ENCODE results near the gene AHCYL2.
A peak's percentile ranks its signal among the peaks of the same experiment; 100 is the strongest.

AHCYL2 gene

DNA sequence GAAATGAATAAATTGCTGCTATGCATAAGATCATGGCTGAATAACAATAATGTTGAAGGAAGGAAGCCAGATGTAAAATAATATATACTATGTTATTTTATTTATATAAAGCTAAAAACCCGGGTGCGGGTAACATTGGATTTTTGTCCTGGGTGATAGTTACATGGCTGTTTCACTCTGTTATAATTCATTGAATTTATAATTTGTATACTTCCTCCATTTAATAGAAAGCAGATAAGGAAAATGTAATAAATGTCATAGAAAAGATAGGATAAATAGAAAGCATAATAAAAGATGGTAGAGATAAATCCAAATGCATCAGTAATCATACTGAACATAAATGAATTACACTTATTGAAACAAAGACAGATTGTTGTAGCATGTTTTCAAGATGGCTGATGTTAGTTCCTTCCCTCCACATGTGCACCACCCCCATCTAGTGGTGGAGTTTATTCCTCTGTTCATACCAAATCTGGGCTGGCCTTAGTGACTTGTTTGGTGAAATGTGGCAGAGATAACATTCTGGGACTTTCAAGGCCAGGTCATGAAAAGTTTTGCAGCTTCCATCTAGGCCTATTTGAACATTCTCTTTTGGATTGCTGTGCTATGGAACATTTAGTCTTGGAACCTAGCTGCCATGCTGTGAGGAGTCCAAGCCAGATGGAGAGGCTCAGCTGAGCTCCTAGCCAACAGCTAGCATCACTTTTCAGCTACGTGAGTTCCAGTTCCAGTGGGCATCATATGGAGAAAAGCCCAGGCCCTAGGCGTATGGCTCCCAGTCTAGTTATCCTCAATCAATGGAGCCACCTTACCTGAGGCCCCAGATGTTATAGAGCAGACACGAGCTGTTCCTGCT lies 46.9 kb downstream of the AHCYL2 start:
- Histone ChIP-seq H3K27ac (no peak overlapping the region), H3K36me3 (no peaks in the 10 kb centered on the region), H3K9me3 (ENCODE audit: severe bottlenecking) (peaks cover 3% of the 10 kb centered on the region), H3K27me3 (ENCODE audit: insufficient read depth, low read depth, severe bottlenecking) (no peaks in the 10 kb centered on the region), H3K4me3 (ENCODE audit: low read depth, low read length) (no peak overlapping the region)
- DNase-seq: peak; percentile 65
- TF ChIP-seq, protein P1, sequence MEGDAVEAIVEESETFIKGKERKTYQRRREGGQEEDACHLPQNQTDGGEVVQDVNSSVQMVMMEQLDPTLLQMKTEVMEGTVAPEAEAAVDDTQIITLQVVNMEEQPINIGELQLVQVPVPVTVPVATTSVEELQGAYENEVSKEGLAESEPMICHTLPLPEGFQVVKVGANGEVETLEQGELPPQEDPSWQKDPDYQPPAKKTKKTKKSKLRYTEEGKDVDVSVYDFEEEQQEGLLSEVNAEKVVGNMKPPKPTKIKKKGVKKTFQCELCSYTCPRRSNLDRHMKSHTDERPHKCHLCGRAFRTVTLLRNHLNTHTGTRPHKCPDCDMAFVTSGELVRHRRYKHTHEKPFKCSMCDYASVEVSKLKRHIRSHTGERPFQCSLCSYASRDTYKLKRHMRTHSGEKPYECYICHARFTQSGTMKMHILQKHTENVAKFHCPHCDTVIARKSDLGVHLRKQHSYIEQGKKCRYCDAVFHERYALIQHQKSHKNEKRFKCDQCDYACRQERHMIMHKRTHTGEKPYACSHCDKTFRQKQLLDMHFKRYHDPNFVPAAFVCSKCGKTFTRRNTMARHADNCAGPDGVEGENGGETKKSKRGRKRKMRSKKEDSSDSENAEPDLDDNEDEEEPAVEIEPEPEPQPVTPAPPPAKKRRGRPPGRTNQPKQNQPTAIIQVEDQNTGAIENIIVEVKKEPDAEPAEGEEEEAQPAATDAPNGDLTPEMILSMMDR (IDR thresholded peaks at IDR 0.05; ENCODE audit: low read depth, low read length): peak; percentile 57

DNA sequence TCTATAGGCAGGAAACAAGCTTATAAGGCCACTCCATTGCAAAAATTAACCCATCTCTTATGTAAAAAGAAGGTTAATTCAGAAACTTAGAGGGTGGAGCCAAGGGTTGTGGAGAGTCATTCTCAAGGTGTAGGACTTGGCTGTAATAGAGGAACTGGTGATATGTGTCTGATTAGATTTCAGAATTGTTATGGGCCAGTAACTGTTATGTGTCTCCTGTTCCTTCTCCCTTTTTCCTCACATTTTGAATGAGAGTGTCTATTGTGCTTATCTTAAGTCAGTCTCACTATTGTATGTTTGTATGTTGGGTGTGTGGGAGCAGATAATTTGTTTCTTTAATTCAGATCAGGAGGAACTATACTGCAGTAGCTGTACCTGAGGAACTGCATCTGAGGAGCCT lies 49.1 kb downstream of the AHCYL2 start:
- H3K27me3 ChIP-seq (ENCODE audit: insufficient read depth, low read depth, severe bottlenecking): no peaks in the 10 kb centered on the region
- H3K4me3 ChIP-seq (ENCODE audit: low read depth, low read length): no peak overlapping the region
- DNase-seq: no peak
- no peaks in the 10 kb centered on the region for H3K36me3 ChIP-seq
- peaks cover 3% of the 10 kb centered on the region for H3K9me3 ChIP-seq (ENCODE audit: severe bottlenecking)
- H3K27ac ChIP-seq: no peak overlapping the region
- TF ChIP-seq, protein P1 (IDR thresholded peaks at IDR 0.05; ENCODE audit: low read depth, low read length): no peak

DNA sequence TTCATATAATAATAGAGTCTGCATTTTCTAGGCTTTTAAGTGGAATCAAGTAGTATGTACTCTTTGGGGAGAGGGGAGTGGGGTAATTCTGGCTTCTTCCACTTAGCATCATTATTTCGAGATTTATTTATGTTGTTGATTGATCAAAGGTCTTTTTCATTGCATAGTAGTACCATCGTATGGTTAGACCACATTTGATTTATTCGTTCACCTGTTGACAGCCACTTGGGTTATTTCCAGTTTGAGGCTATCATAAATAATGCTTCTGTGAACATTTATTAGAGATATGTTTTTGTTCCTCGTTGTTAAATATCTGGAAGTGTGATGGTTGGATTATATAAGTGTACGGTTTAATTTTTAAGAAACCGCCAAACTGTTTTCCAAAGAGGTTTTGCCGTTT lies 52.8 kb downstream of the AHCYL2 start:
- TF ChIP-seq, protein P1 (IDR thresholded peaks at IDR 0.05; ENCODE audit: low read depth, low read length): no peak
- no peak for DNase-seq
- H3K27ac ChIP-seq: no peak overlapping the region
- H3K36me3 ChIP-seq: no peaks in the 10 kb centered on the region
- H3K9me3 ChIP-seq (ENCODE audit: severe bottlenecking): peaks cover 3% of the 10 kb centered on the region
- H3K4me3 ChIP-seq (ENCODE audit: low read depth, low read length): no peak overlapping the region
- H3K27me3 ChIP-seq (ENCODE audit: insufficient read depth, low read depth, severe bottlenecking): no peaks in the 10 kb centered on the region

DNA sequence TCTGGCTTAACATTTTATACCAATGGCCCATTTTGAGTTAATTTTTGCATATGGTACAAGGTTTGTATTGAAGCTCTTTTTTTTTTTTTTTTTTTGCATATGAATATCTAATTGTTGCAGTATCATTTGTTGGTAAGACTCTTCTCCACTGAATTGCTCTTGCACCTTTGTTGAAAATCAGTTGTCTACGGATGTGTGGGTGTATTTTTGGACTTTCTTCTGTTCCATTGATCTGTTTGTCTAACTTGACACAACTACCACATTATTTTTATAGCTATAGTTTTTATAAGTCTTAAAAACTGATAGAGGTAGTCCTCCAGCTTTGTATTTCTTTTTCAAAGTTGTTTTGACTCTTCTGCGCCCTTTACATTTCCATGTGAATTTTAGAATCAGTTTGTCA lies 53.9 kb downstream of the AHCYL2 start:
- Histone ChIP-seq H3K27ac (no peak overlapping the region), H3K36me3 (no peaks in the 10 kb centered on the region), H3K4me3 (ENCODE audit: low read depth, low read length) (no peak overlapping the region), H3K27me3 (ENCODE audit: insufficient read depth, low read depth, severe bottlenecking) (no peaks in the 10 kb centered on the region), H3K9me3 (ENCODE audit: severe bottlenecking) (peaks cover under 1% of the 10 kb centered on the region)
- TF ChIP-seq, protein P1 (IDR thresholded peaks at IDR 0.05; ENCODE audit: low read depth, low read length): no peak
- no peak for DNase-seq

DNA sequence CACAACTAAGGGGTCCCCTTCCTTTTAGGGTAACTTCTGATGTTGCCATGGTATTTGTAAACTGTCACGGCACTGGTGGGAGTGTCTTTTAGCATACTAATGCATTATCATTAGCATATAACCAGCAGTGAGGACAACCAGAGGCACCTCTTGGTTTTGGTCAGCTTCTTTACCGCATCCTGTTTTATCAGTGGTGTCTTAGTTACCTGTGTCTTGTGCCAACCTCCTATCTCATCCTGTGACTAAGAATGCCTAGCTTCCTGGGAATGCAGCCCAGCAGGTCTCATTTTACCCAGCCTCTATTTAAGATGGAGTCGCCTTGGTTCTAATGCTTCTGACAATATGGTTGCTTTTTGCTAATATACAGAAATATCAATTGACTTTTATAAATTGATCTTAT lies 54.9 kb downstream of the AHCYL2 start:
- DNase-seq: no peak
- Histone ChIP-seq H3K27me3 (ENCODE audit: insufficient read depth, low read depth, severe bottlenecking) (no peaks in the 10 kb centered on the region), H3K4me3 (ENCODE audit: low read depth, low read length) (no peak overlapping the region), H3K36me3 (no peaks in the 10 kb centered on the region), H3K9me3 (ENCODE audit: severe bottlenecking) (no peaks in the 10 kb centered on the region), H3K27ac (no peak overlapping the region)
- TF ChIP-seq, protein P1 (IDR thresholded peaks at IDR 0.05; ENCODE audit: low read depth, low read length): no peak

DNA sequence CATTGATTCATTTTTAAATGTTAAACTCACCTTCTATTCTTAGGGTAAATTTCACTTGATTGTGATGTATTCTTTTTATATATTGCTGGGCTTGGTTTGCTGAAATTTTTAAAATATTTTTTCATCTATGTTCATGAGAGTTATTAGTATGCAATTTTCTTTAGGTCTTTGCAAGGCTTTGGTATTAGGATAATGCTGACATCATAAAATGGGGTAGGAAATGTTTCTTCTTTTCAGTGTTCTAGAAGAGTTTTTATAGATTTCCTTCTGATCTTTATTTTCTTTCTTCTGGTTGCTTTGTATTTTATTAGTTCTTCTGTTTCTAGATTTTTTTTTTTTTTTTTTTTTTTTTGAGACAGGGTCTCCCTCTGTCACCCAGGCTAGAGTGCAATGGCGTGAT lies 56.3 kb downstream of the AHCYL2 start:
- TF ChIP-seq, protein P1 (IDR thresholded peaks at IDR 0.05; ENCODE audit: low read depth, low read length): no peak
- no peak overlapping the region for H3K4me3 ChIP-seq (ENCODE audit: low read depth, low read length)
- H3K27ac ChIP-seq: no peak overlapping the region
- no peaks in the 10 kb centered on the region for H3K9me3 ChIP-seq (ENCODE audit: severe bottlenecking)
- no peaks in the 10 kb centered on the region for H3K27me3 ChIP-seq (ENCODE audit: insufficient read depth, low read depth, severe bottlenecking)
- H3K36me3 ChIP-seq: no peaks in the 10 kb centered on the region
- no peak for DNase-seq
